Measurements from ENCODE around the gene STOML3.

The STOML3 gene

DNA sequence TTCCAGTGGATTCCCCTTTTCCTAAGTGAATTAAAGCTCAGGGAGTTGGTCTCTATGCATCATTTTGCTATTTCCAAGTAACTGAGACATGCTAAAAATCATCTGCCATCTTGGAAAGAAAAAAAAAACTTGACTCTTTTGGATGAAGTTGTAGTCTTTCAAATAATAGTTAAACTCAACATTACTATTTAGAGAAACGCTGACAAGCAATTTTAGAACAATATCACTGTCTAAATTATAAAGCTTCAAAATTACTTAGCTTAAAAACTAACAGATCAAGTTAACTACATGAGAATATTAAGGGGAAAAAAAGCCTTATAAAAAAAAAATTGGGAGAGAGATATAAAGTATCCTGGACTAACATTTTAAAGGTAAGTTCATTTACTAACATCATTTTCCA, 68.5 kb downstream of the STOML3 start:
- Histone ChIP-seq H3K9me3 (no peaks in the 10 kb centered on the region), H3K4me3 (no peak overlapping the region), H3K36me3 (replicated peaks) (no peaks in the 10 kb centered on the region), H3K4me1 (no peaks in the 10 kb centered on the region), H3K27me3 (ENCODE audit: low read depth) (no peaks in the 10 kb centered on the region)
- DNase-seq (ENCODE audit: low spot score in 2 of 2), result no peak
- in situ Hi-C loops (cut with MboI; ENCODE audit: low sequenced_read_pairs), result no loop called here

DNA sequence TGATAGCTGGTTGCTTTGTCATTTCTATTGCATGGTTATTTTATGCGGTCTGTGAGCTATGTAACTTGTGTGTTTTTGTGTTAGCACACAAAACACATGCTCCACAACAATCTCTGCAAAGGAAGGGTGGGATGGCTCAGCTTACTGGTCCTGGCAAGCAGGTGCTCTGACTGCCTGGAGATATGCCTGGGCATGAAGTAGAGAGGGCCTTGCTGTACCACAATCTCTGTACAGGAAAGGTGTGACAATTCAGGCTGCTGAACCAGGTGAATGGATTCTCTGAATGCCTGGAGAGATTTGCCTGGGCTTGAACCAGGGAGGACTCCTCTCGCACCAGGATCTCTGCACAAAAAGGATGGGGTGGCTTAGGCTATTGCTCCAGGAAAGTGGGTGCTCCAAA, 69.5 kb downstream of the STOML3 start:
- no peak overlapping the region for H3K4me3 ChIP-seq
- H3K36me3 ChIP-seq (replicated peaks), result no peaks in the 10 kb centered on the region
- H3K9me3 ChIP-seq, result no peaks in the 10 kb centered on the region
- no peaks in the 10 kb centered on the region for H3K4me1 ChIP-seq
- no peak for DNase-seq (ENCODE audit: low spot score in 2 of 2)
- H3K27me3 ChIP-seq (ENCODE audit: low read depth), result no peaks in the 10 kb centered on the region
- in situ Hi-C loops (cut with MboI; ENCODE audit: low sequenced_read_pairs), result no loop called here

All from HAP-1 (cell line).